Duodenal mucosa (tissue), 2 donors: ENCODE measurements around the gene G6PC2.
"Not testable (repeated sequence)": the region's sequence is repeated elsewhere in the genome, so short reads cannot be mapped to it uniquely, and the experiment has no call there.

ENCODE experiments used
- H3K27ac ChIP-seq: one replicate; pipeline ENCODE4 v1.7.0; 2013; ENCODE audit warnings: low read depth, low read length
- H3K27me3 ChIP-seq, 2 donors: one replicate each; pipeline ENCODE4 v1.7.0; 2013; ENCODE audit warnings: low read length in 2 of 2, control low read depth in 1 of 2; ENCODE audit not compliant: insufficient read depth in 2 of 2, control insufficient read depth in 1 of 2
- H3K36me3 ChIP-seq, 2 donors: one replicate each; pipeline ENCODE4 v1.7.0; 2013; ENCODE audit warnings: low read length in 2 of 2, control low read depth in 1 of 2; ENCODE audit not compliant: insufficient read depth in 2 of 2, control insufficient read depth in 1 of 2
- H3K4me1 ChIP-seq, 2 donors: one replicate each; pipeline ENCODE4 v1.7.0; 2013; ENCODE audit warnings: low read length in 2 of 2, control low read depth in 1 of 2; ENCODE audit not compliant: insufficient read depth in 2 of 2, control insufficient read depth in 1 of 2
- H3K4me3 ChIP-seq, 2 donors: one replicate each; pipeline ENCODE4 v1.7.0; 2013; ENCODE audit warnings: low read length in 2 of 2, low read depth in 1 of 2
- H3K9ac ChIP-seq, 2 donors: one replicate each; pipeline ENCODE4 v1.7.0; 2013; ENCODE audit warnings: low read length in 2 of 2, low read depth in 1 of 2
- H3K9me3 ChIP-seq, 2 donors: one replicate each; pipeline ENCODE4 v1.7.0; 2013; ENCODE audit warnings: low read length in 2 of 2, control low read depth in 1 of 2; ENCODE audit not compliant: control insufficient read depth in 1 of 2

Gene G6PC2

GRCh38 chr2:168901003-168901402 is at the start of gene G6PC2:
Gene G6PC2 (plus strand): TSS chr2:168901291. CDS start chr2:168901332, 41 bp downstream.
- H3K27ac ChIP-seq: no peak within 1 kb of the TSS
- no peak within 1 kb of the TSS for H3K4me3 ChIP-seq
- H3K36me3 ChIP-seq: no peaks in the 10 kb centered on the region
- H3K9ac ChIP-seq: no peak within 1 kb of the TSS
- H3K27me3 ChIP-seq: peaks cover 0 to 7% of the 10 kb centered on the region in 2 donors
- no peaks in the 10 kb centered on the region for H3K9me3 ChIP-seq
- H3K4me1 ChIP-seq: no peaks in the 10 kb centered on the region

- Histone ChIP-seq H3K27ac (no peak overlapping the region), H3K4me1 (no peaks in the 10 kb centered on the region), H3K36me3 (peaks cover 10 to 20% of the 10 kb centered on the region in 2 donors), H3K9ac (no peak overlapping the region), H3K9me3 (no peaks in the 10 kb centered on the region), H3K27me3 (no peaks in the 10 kb centered on the region), H3K4me3 (no peak overlapping the region)
These were observed 49.3 kb upstream of the G6PC2 start for GRCh38 chr2:168851674-168852320.

- Histone ChIP-seq H3K27ac (no peak overlapping the region), H3K36me3 (peaks cover 10 to 19% of the 10 kb centered on the region in 2 donors)
These were observed 48.6 kb upstream of the G6PC2 start for GRCh38 chr2:168852481-168852880.

GRCh38 chr2:168853471-168853870 is 47.6 kb upstream of the G6PC2 start:
- Histone ChIP-seq H3K4me3 (no peak overlapping the region), H3K9ac (no peak overlapping the region), H3K27ac (no peak overlapping the region), H3K27me3 (no peaks in the 10 kb centered on the region), H3K9me3 (no peaks in the 10 kb centered on the region), H3K4me1 (no peaks in the 10 kb centered on the region), H3K36me3 (peaks cover 10 to 27% of the 10 kb centered on the region in 2 donors)

More at GRCh38 chr2:168852481-168852880, 48.6 kb upstream of the G6PC2 start:
- Histone ChIP-seq H3K4me3 (no peak overlapping the region), H3K4me1 (no peaks in the 10 kb centered on the region), H3K9ac (no peak overlapping the region), H3K9me3 (no peaks in the 10 kb centered on the region), H3K27me3 (no peaks in the 10 kb centered on the region)

- no peak overlapping the region for H3K9ac ChIP-seq
- peaks cover 10 to 33% of the 10 kb centered on the region in 2 donors for H3K36me3 ChIP-seq
- H3K9me3 ChIP-seq: no peaks in the 10 kb centered on the region
- H3K4me1 ChIP-seq: no peaks in the 10 kb centered on the region
- H3K4me3 ChIP-seq: no peak overlapping the region
- H3K27ac ChIP-seq: no peak overlapping the region
- no peaks in the 10 kb centered on the region for H3K27me3 ChIP-seq
These were observed 46.4 kb upstream of the G6PC2 start for GRCh38 chr2:168854651-168855050.

GRCh38 chr2:168855601-168856000 is 45.5 kb upstream of the G6PC2 start:
- Histone ChIP-seq H3K9me3 (no peaks in the 10 kb centered on the region), H3K4me1 (no peaks in the 10 kb centered on the region), H3K4me3 (no peak overlapping the region), H3K27ac (no peak overlapping the region), H3K9ac (no peak overlapping the region), H3K27me3 (no peaks in the 10 kb centered on the region), H3K36me3 (peaks cover 10 to 34% of the 10 kb centered on the region in 2 donors)

GRCh38 chr2:168858146-168858545 is 42.9 kb upstream of the G6PC2 start:
- Histone ChIP-seq H3K27me3 (no peaks in the 10 kb centered on the region), H3K27ac (no peak overlapping the region), H3K9me3 (no peaks in the 10 kb centered on the region), H3K36me3 (peaks cover 10 to 39% of the 10 kb centered on the region in 2 donors), H3K9ac (no peak overlapping the region), H3K4me1 (no peaks in the 10 kb centered on the region), H3K4me3 (no peak overlapping the region)

- H3K4me3 ChIP-seq, H3K27me3 ChIP-seq, H3K9ac ChIP-seq, H3K27ac ChIP-seq, H3K9me3 ChIP-seq, H3K4me1 ChIP-seq: not testable (repeated sequence)
- H3K36me3 ChIP-seq: peaks cover 16 to 30% of the 10 kb centered on the region in 2 donors
These were observed 33.9 kb upstream of the G6PC2 start for GRCh38 chr2:168867164-168867563.

GRCh38 chr2:168870369-168870768 is 30.7 kb upstream of the G6PC2 start:
- H3K36me3 ChIP-seq, H3K27ac ChIP-seq, H3K4me3 ChIP-seq, H3K9ac ChIP-seq, H3K27me3 ChIP-seq, H3K9me3 ChIP-seq: not testable (repeated sequence)
- peaks cover 0 to 12% of the 10 kb centered on the region in 2 donors for H3K4me1 ChIP-seq

- H3K4me1 ChIP-seq: peaks cover 0 to 12% of the 10 kb centered on the region in 2 donors
- not testable (repeated sequence) for H3K9ac ChIP-seq, H3K27me3 ChIP-seq, H3K4me3 ChIP-seq, H3K36me3 ChIP-seq, H3K9me3 ChIP-seq, H3K27ac ChIP-seq
These were observed 30.3 kb upstream of the G6PC2 start for GRCh38 chr2:168870824-168871223.
